GM18519 (cell line): Measurements from ENCODE around the gene KNDC1.

Experiments
- ATAC-seq: cut with Tn5 transposase; IDR thresholded peaks from one replicate; pipeline ENCODE4 v1.9.1; 2021; ENCODE audit warnings: mild to moderate bottlenecking, moderate library complexity; ENCODE audit not compliant: unreplicated experiment, low FRiP score

KNDC1 gene

GRCh38 chr10:133202778-133203651 lies 43.0 kb downstream of the KNDC1 start:
- ATAC-seq = no peak

DNA sequence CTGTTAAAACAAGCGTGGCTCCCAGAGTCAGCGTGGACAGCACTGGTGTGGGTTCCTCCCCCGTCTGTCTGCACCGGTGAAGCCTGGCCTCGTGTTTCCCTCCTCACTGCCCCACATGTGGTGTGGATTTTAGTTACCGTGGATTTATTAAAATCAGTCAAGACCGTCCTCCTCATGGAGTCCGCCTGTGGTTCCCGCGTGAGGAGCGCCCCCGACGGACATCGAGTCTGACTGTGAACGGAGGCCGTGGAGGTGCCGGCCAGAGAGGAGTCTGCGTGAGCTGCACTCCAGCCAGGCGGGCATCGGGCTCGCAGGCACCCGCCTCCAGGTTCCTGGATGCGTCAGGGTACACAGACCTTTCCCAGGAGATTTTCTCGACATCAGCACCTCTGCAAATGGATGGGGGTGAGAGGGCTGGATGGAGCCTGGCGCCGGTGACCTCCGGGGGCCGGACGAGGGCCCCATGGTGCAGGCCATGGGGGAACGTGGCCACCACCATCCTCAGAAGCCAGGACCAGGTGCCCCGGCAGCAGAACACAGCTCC lies 43.7 kb downstream of the KNDC1 start:
- ATAC-seq = no peak

- no peak for ATAC-seq
These were observed 44.4 kb downstream of the KNDC1 start for GRCh38 chr10:133204226-133205015.

GRCh38 chr10:133205146-133205545 lies 45.1 kb downstream of the KNDC1 start:
- no peak for ATAC-seq

- ATAC-seq = no peak
These were observed 46.5 kb downstream of the KNDC1 start for GRCh38 chr10:133206356-133207040.

GRCh38 chr10:133207041-133207600 lies 47.1 kb downstream of the KNDC1 start:
- no peak for ATAC-seq

DNA sequence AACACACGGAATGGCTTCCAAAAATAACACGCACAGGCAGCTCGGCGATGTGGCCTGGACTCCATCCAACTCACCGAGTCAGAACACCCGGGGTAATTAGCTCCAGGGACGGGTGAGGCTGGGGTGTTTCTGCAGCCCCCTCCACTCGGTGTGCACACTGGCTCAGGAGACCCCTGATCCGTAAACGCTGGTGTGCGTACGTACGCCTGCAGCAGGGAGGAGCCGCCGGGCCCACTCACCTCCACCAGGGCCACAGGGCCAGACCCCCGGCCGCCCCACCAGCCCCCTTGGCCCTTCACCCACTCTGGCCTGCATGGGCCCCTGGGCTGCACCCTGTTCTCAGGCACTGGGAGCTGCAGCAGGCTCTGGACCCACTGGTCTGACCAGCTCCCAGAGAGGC lies 47.6 kb downstream of the KNDC1 start:
- ATAC-seq = no peak

GRCh38 chr10:133208466-133208865 lies 48.4 kb downstream of the KNDC1 start:
- ATAC-seq = no peak

DNA sequence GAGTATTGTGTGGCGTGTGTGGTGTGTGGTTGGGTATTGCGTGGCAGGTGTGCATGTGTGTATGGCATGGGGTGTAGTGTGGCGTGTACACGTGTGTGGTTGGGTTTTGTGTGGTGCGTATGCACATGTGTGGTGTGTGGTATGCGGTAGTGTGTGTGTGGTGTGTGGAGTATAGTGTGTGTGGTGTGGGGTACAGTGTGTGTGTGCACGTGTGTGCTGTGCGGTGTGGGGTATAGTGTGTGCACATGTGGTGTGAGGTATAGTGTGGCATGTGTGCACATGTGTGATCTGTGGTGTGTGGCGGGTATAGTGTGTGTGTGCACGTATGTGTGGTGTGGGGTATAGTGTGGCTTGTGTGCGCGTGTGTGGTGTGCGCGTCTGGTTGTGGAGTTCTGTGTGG lies 49.1 kb downstream of the KNDC1 start:
- ATAC-seq = no peak

- ATAC-seq = no peak
These were observed 49.6 kb downstream of the KNDC1 start for GRCh38 chr10:133209641-133210040.

- ATAC-seq = no peak
These were observed 50.5 kb downstream of the KNDC1 start for GRCh38 chr10:133210398-133211140.

DNA sequence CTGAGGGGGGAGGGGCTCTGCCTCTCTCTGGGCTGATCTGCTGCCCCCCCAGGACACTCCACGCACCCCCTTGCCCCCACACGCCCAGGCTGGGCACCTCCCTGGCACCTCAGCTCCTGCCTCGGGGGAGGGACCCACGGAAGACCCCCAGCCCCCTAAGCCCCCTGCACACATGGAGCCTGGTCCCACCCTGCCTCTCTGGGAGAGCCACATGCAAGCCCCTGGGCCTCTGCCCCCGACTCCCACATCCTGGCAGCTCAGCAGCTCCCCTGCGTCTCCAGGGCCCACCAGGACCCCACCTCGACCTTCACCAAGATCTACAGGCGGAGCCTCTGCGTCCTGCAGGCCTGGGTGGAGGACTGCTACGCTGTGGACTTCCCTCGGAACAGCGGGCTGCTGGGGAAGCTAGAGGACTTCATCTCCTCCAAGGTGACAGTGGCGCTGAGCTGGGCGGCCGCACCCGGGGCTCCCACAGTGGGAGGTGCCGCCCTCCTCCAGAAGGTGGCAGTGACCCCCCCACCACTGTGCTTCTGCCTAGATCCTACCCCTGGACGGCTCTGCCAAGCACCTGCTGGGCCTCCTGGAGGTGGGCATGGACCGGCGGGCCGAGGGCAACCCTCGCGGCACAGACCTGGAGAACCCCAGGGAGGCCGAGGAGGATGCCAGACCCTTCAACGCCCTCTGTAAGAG lies 51.3 kb downstream of the KNDC1 start:
- no peak for ATAC-seq

- ATAC-seq = no peak
These were observed 52.2 kb downstream of the KNDC1 start for GRCh38 chr10:133211959-133212852.

DNA sequence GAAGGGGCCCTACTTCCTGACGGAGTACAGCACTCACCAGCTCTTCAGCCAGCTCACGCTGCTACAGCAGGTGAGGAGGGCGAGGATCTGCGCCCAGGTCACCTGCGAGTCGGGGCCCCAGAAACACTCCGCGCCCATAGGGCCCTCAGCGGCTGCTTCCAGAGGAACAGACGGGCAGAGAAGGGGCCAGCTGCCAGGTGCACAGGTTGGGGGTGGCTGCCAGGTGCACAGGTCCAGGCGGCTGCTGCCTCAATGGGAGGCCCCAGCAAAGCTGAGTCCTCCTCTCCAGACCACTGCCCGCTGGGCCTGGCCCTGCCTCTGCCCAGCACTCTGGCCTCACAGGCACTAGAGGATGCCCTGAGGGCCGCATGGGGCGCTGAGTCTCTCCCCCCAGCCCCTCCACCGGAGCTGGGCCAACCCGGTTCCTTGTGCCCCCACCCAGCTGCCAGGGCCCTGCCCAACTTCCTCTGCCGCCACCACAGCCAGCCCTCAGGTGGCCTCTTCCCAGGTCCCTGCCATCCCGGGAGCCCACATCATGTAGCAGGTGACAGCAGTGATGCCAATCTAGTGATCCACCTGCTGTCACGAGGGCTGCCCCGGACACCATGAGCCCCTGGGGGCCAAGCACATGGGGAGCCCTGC lies 53.0 kb downstream of the KNDC1 start:
- no peak for ATAC-seq

GRCh38 chr10:133213641-133214467 lies 53.8 kb downstream of the KNDC1 start:
- ATAC-seq = no peak

- ATAC-seq = no peak
These were observed 54.7 kb downstream of the KNDC1 start for GRCh38 chr10:133214468-133215410.
